HepG2 (cell line): ENCODE measurements around the gene NUBP1. TPM values are rescaled to one million over a fixed set of nuclear protein-coding genes. Genes with fewer than 3 reads are reported as not detected.
A peak's percentile ranks its signal among the peaks of the same experiment; 100 is the strongest.

Source experiments
- BATF2 ChIP-seq: sonication (generic); formaldehyde crosslinking; IDR thresholded peaks from 2 replicates; pipeline ENCODE4 v1.8.0; 2022; ENCODE audit warnings: mild to moderate bottlenecking, missing genetic modification reagents, moderate library complexity
- CCDC6 ChIP-seq: sonication (generic); formaldehyde crosslinking; IDR thresholded peaks from 2 replicates; pipeline ENCODE4 v1.8.1; 2022; ENCODE audit warnings: mild to moderate bottlenecking, missing genetic modification reagents, moderate library complexity
- FOSL1 ChIP-seq: sonication (generic); formaldehyde crosslinking; IDR thresholded peaks from 2 replicates; pipeline ENCODE4 v1.9.0; 2021; ENCODE audit warnings: missing genetic modification reagents, borderline replicate concordance
- GABPB1 ChIP-seq: IDR thresholded peaks from 2 replicates; pipeline ENCODE4 v1.6.1; 2016; ENCODE audit warnings: mild to moderate bottlenecking, missing genetic modification reagents, moderate library complexity, missing compliant biosample characterization
- HHEX ChIP-seq: IDR thresholded peaks from 2 replicates; pipeline ENCODE4 v1.6.1; 2016; ENCODE audit warnings: control low read depth
- HMG20B ChIP-seq: conservative IDR thresholded peaks from 2 replicates; pipeline ENCODE4 v1.6.1; 2016; ENCODE audit warnings: missing genetic modification reagents, missing compliant biosample characterization
- HNRNPH1 ChIP-seq: fragments of 200-400 bp; formaldehyde crosslinking; optimal IDR thresholded peaks from 2 replicates; pipeline ENCODE3; 2017; ENCODE audit warnings: mild to moderate bottlenecking, low read depth, low read length
- HNRNPUL1 ChIP-seq: fragments of 200-400 bp; formaldehyde crosslinking; IDR thresholded peaks from 2 replicates; pipeline ENCODE4 v1.6.1; 2017; ENCODE audit warnings: low read depth, mild to moderate bottlenecking, low read length, moderate library complexity
- MXD4 ChIP-seq: IDR thresholded peaks from 2 replicates; pipeline ENCODE4 v1.6.1; 2016; ENCODE audit warnings: mild to moderate bottlenecking, missing biosample characterization, missing genetic modification reagents
- NR2C2 ChIP-seq: sonication (generic); formaldehyde crosslinking; IDR thresholded peaks from 2 replicates; pipeline ENCODE4 v1.4.0; 2020; ENCODE audit warnings: missing genetic modification reagents, mild to moderate bottlenecking, moderate library complexity, borderline replicate concordance
- NRL ChIP-seq: sonication (generic); formaldehyde crosslinking; IDR thresholded peaks from 2 replicates; pipeline ENCODE4 v1.5.0; 2020; ENCODE audit warnings: missing genetic modification reagents, mild to moderate bottlenecking, moderate library complexity, borderline replicate concordance
- RARA ChIP-seq: IDR thresholded peaks from 2 replicates; pipeline ENCODE4 v1.6.1; 2016; ENCODE audit warnings: missing genetic modification reagents, missing compliant biosample characterization
- SETDB1 ChIP-seq: sonication (generic); formaldehyde crosslinking; IDR thresholded peaks from 2 replicates; pipeline ENCODE4 v1.5.1; 2020; ENCODE audit warnings: missing genetic modification reagents, mild to moderate bottlenecking, borderline replicate concordance
- STAG1 ChIP-seq: sonication (generic); formaldehyde crosslinking; IDR thresholded peaks from 2 replicates; pipeline ENCODE4 v1.4.0; 2020; ENCODE audit warnings: missing genetic modification reagents
- THAP8 ChIP-seq: sonication (generic); formaldehyde crosslinking; IDR thresholded peaks from 2 replicates; pipeline ENCODE4 v1.5.1; 2020; ENCODE audit warnings: missing genetic modification reagents, mild to moderate bottlenecking, borderline replicate concordance
- ZFP36 ChIP-seq: fragments of 150-350 bp; IDR thresholded peaks from 2 replicates; pipeline ENCODE4 v1.6.1; 2018; ENCODE audit warnings: borderline replicate concordance, low read length, low read depth; ENCODE audit not compliant: partially characterized antibody
- ZMAT3 ChIP-seq: sonication (generic); formaldehyde crosslinking; conservative IDR thresholded peaks from 2 replicates; pipeline ENCODE4 v1.7.0; 2021; ENCODE audit warnings: missing genetic modification reagents
- ZNF530 ChIP-seq: sonication (generic); formaldehyde crosslinking; IDR thresholded peaks from 2 replicates; pipeline ENCODE4 v1.5.0; 2020; ENCODE audit warnings: low read depth, mild to moderate bottlenecking, missing genetic modification reagents
- ZNF629 ChIP-seq: sonication (generic); formaldehyde crosslinking; conservative IDR thresholded peaks from 2 replicates; pipeline ENCODE4 v1.5.0; 2020; ENCODE audit warnings: missing genetic modification reagents
- ZNF660 ChIP-seq: sonication (generic); formaldehyde crosslinking; IDR thresholded peaks from 2 replicates; pipeline ENCODE4 v1.5.1; 2020; ENCODE audit warnings: mild to moderate bottlenecking, low read depth, missing genetic modification reagents, borderline replicate concordance
- ZNF841 ChIP-seq: sonication (generic); formaldehyde crosslinking; IDR thresholded peaks from 2 replicates; pipeline ENCODE4 v1.8.1; 2023; ENCODE audit warnings: missing genetic modification reagents, borderline replicate concordance
- ZSCAN22 ChIP-seq: sonication (generic); formaldehyde crosslinking; IDR thresholded peaks from 2 replicates; pipeline ENCODE4 v1.4.0; 2020; ENCODE audit warnings: mild to moderate bottlenecking, missing genetic modification reagents
- ZSCAN31 ChIP-seq: sonication (generic); formaldehyde crosslinking; IDR thresholded peaks from 2 replicates; pipeline ENCODE4 v1.5.0; 2020; ENCODE audit warnings: low read depth, mild to moderate bottlenecking, missing genetic modification reagents
- polyA plus RNA-seq, 8 experiments: library from polyadenylated mRNA; depleted of rRNA in 3 of 8; stranded (reverse) in 7 of 8; unstranded in 1 of 8; fragments of >200 nt; fragmentation: Illumina TruSeq in 4 of 8; extraction: Trizol in 4 of 8; gene quantifications; 2 replicates each; pipeline versions ENCODE4 v1.2.1 to v1.2.3, GENCODE V29; 2011 to 2016; ENCODE audit warnings: low read depth in 4 of 8, missing spikeins in 1 of 8, mixed read lengths in 1 of 8; ENCODE audit not compliant: insufficient read depth in 1 of 8
- total RNA-seq, 5 experiments: library from RNA; depleted of rRNA; stranded (reverse); fragments of >200 nt; fragmentation: Illumina TruSeq; extraction: Trizol; gene quantifications; 2 replicates each; pipeline ENCODE4 v1.2.3, GENCODE V29; 2016; ENCODE audit warnings: low read depth in 1 of 5
- TF ChIP-seq, protein P1 (sequence below): sonication (generic); formaldehyde crosslinking; IDR thresholded peaks from 2 replicates; pipeline ENCODE4 v1.8.0; 2022; ENCODE audit warnings: mild to moderate bottlenecking, missing genetic modification reagents
- TF ChIP-seq, protein P2 (sequence below): sonication (generic); formaldehyde crosslinking; IDR thresholded peaks from 2 replicates; pipeline ENCODE4 v1.5.0; 2020; ENCODE audit warnings: mild to moderate bottlenecking, low read depth, missing genetic modification reagents, borderline replicate concordance
- TF ChIP-seq, protein P3 (sequence below): sonication (generic); formaldehyde crosslinking; IDR thresholded peaks from 2 replicates; pipeline ENCODE4 v1.5.1; 2020; ENCODE audit warnings: mild to moderate bottlenecking, moderate library complexity, missing genetic modification reagents

NUBP1 gene
- total and polyA plus RNA-seq, 2 of the 13 experiments (the other 11 are each of a cell fraction or from before 2014, with no cell fraction given): 53.5 to 70.4 TPM

DNA sequence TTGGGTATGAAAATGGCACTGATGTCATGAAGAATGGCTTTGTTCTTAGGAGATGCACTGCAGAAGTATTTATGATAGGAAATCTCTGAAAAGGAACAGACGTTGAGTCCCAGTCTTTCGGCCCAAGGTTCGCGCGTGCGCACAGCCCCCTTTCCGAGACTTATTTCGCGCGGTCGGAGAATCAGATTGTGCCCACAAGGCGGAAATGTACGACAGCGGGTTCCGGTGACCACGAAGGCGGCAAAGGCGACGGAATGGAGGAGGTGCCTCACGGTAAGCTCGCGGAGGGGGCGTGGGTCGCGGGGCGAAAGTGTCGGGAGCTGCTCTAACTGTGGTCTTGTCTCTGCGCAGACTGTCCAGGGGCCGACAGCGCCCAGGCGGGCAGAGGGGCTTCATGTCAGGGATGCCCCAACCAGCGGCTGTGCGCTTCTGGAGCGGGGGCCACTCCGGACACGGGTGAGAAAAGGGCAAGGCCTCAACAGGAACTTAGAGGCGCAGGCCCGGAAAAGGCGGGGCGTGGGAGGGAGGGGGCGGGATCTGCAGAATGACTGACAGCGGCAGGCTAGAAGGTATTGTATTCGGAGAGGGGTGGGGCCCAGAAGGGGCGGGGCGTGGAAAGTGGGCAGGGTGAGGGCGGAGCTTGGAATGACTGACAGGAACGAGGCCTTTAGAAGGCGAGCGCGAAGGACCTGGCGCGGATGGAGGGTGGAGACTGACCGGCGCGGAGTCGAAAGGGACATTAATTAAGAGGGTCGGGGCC lies at the start of gene NUBP1 (continued):
- peak; percentile 76; the same call in 1 of the 2 replicates for TF ChIP-seq SETDB1 (CRISPR knock-in tag)
- TF ChIP-seq ZNF629 (CRISPR knock-in tag): peak; percentile 30
- TF ChIP-seq ZNF841 (CRISPR knock-in tag): no peak
- peak; percentile 67 for TF ChIP-seq RARA (CRISPR knock-in tag)
- no peak for TF ChIP-seq HNRNPUL1
- TF ChIP-seq ZNF530: no peak
- no peak; the same call in 1 of the 2 replicates for TF ChIP-seq HHEX (CRISPR knock-in tag)
- TF ChIP-seq NRL (CRISPR knock-in tag): peak; percentile 100
- peak; percentile 84; the same call in 1 of the 2 replicates for TF ChIP-seq ZNF660 (CRISPR knock-in tag)
- TF ChIP-seq, protein P1, sequence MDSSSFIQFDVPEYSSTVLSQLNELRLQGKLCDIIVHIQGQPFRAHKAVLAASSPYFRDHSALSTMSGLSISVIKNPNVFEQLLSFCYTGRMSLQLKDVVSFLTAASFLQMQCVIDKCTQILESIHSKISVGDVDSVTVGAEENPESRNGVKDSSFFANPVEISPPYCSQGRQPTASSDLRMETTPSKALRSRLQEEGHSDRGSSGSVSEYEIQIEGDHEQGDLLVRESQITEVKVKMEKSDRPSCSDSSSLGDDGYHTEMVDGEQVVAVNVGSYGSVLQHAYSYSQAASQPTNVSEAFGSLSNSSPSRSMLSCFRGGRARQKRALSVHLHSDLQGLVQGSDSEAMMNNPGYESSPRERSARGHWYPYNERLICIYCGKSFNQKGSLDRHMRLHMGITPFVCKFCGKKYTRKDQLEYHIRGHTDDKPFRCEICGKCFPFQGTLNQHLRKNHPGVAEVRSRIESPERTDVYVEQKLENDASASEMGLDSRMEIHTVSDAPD: peak; percentile 86
- no peak for TF ChIP-seq ZFP36
- TF ChIP-seq BATF2 (CRISPR knock-in tag): peak; percentile 86
- 0 out of 2 replicates have a peak, but pooled peaks have one; percentile 66 for TF ChIP-seq ZSCAN22 (CRISPR knock-in tag)
- peak; percentile 95 for TF ChIP-seq GABPB1
- TF ChIP-seq STAG1 (CRISPR knock-in tag): peak; percentile 14; the same call in 1 of the 2 replicates
- no peak for TF ChIP-seq HNRNPH1
- TF ChIP-seq NR2C2 (CRISPR knock-in tag): peak; percentile 91
- TF ChIP-seq, protein P2, sequence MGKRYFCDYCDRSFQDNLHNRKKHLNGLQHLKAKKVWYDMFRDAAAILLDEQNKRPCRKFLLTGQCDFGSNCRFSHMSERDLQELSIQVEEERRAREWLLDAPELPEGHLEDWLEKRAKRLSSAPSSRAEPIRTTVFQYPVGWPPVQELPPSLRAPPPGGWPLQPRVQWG (CRISPR knock-in tag): no peak
- peak; percentile 96 for TF ChIP-seq MXD4
- no peak for TF ChIP-seq FOSL1 (CRISPR knock-in tag)
- TF ChIP-seq, protein P3, sequence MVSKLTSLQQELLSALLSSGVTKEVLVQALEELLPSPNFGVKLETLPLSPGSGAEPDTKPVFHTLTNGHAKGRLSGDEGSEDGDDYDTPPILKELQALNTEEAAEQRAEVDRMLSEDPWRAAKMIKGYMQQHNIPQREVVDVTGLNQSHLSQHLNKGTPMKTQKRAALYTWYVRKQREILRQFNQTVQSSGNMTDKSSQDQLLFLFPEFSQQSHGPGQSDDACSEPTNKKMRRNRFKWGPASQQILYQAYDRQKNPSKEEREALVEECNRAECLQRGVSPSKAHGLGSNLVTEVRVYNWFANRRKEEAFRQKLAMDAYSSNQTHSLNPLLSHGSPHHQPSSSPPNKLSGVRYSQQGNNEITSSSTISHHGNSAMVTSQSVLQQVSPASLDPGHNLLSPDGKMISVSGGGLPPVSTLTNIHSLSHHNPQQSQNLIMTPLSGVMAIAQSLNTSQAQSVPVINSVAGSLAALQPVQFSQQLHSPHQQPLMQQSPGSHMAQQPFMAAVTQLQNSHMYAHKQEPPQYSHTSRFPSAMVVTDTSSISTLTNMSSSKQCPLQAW: peak; percentile 100
- peak; percentile 99 for TF ChIP-seq ZSCAN31 (CRISPR knock-in tag)
- TF ChIP-seq CCDC6 (CRISPR knock-in tag): peak; percentile 92; the same call in 1 of the 2 replicates
- TF ChIP-seq ZMAT3 (CRISPR knock-in tag): peak; percentile 98
- peak; percentile 97; the same call in 1 of the 2 replicates for TF ChIP-seq THAP8 (CRISPR knock-in tag)
- no peak for TF ChIP-seq HMG20B (CRISPR knock-in tag)
